ENCODE results near the gene KLHDC8A. TPM values are rescaled to one million over a fixed set of nuclear protein-coding genes. Genes with fewer than 3 reads are reported as not detected.

KLHDC8A gene
- polyA plus RNA-seq, 1 experiment = not detected

- H3K27me3 ChIP-seq (ENCODE audit: control insufficient read depth, insufficient read depth, low read length) = no peaks in the 10 kb centered on the region
- TF ChIP-seq CTCF (IDR thresholded peaks at IDR 0.05; ENCODE audit: insufficient read depth, low read depth, low read length) = no peak
- H3K36me3 ChIP-seq (ENCODE audit: control insufficient read depth, insufficient read depth, low read length) = no peaks in the 10 kb centered on the region
- ChIA-PET POLR2A (no interaction called here), CTCF (interaction anchor here (1.1 to 22.5 kb wide), 6 partner anchors 9 to 45 kb away, joined by 3 to 679 read pairs (median 3); no protein-coding TSS in a partner anchor)
- DNase-seq (ENCODE audit: low read depth) = no peak
- H3K4me3 ChIP-seq (ENCODE audit: low read depth, low read length) = no peak overlapping the region
Measured at GRCh38 chr1:205318231-205318991, 38.3 kb downstream of the KLHDC8A start.

GRCh38 chr1:205317311-205317917 lies 39.3 kb downstream of the KLHDC8A start:
- ChIA-PET POLR2A (no interaction called here), CTCF (interaction anchor here (1.2 to 22.5 kb wide), 3 partner anchors 10 to 44 kb away, joined by 3 to 679 read pairs (median 3); no protein-coding TSS in a partner anchor)
- DNase-seq (ENCODE audit: low read depth) = no peak
- H3K4me3 ChIP-seq (ENCODE audit: low read depth, low read length) = no peak overlapping the region
- TF ChIP-seq CTCF (IDR thresholded peaks at IDR 0.05; ENCODE audit: insufficient read depth, low read depth, low read length) = no peak
- H3K36me3 ChIP-seq (ENCODE audit: control insufficient read depth, insufficient read depth, low read length) = no peaks in the 10 kb centered on the region
- no peaks in the 10 kb centered on the region for H3K27me3 ChIP-seq (ENCODE audit: control insufficient read depth, insufficient read depth, low read length)

- H3K36me3 ChIP-seq (ENCODE audit: control insufficient read depth, insufficient read depth, low read length) = peaks cover 6% of the 10 kb centered on the region
- POLR2A ChIA-PET = no interaction called here
- no peak for TF ChIP-seq CTCF (IDR thresholded peaks at IDR 0.05; ENCODE audit: insufficient read depth, low read depth, low read length)
- CTCF ChIA-PET = interaction anchor here (0.7 to 1.0 kb wide), 2 partner anchors 9 to 45 kb away, joined by 3 read pairs; no protein-coding TSS in a partner anchor
- H3K27me3 ChIP-seq (ENCODE audit: control insufficient read depth, insufficient read depth, low read length) = no peaks in the 10 kb centered on the region
- no peak overlapping the region for H3K4me3 ChIP-seq (ENCODE audit: low read depth, low read length)
- DNase-seq (ENCODE audit: low read depth) = no peak
Measured at GRCh38 chr1:205316161-205316566, 40.6 kb downstream of the KLHDC8A start.

- Histone ChIP-seq H3K4me3 (ENCODE audit: low read depth, low read length) (no peak overlapping the region), H3K27me3 (ENCODE audit: control insufficient read depth, insufficient read depth, low read length) (no peaks in the 10 kb centered on the region), H3K36me3 (ENCODE audit: control insufficient read depth, insufficient read depth, low read length) (peaks cover 15% of the 10 kb centered on the region)
- ChIA-PET POLR2A (no interaction called here), CTCF (interaction anchor here (1.0 to 2.2 kb wide), 2 partner anchors 41 to 44 kb away, joined by 3 to 24 read pairs; no protein-coding TSS in a partner anchor)
- DNase-seq (ENCODE audit: low read depth) = no peak
- no peak for TF ChIP-seq CTCF (IDR thresholded peaks at IDR 0.05; ENCODE audit: insufficient read depth, low read depth, low read length)
Measured at GRCh38 chr1:205315008-205315618, 41.6 kb downstream of the KLHDC8A start.
